CD4-positive, alpha-beta T cell treated with Interleukin-1 beta for 1 hour (primary cell): Measurements from ENCODE around the gene RHPN2.
"Not testable (repeated sequence)": the region's sequence is repeated elsewhere in the genome, so short reads cannot be mapped to it uniquely, and the experiment has no call there.

ENCODE experiments used
- DNase-seq, 2 donors: peaks; one replicate each; pipeline ENCODE4 v3.0.0-alpha.2; 2020 to 2022

The RHPN2 gene

GRCh38 chr19:32971012-32971595 is 93.6 kb downstream of the RHPN2 start:
- DNase-seq, result no peak

- no peak for DNase-seq
Observed at GRCh38 chr19:32969549-32969948, 95.1 kb downstream of the RHPN2 start.

DNA sequence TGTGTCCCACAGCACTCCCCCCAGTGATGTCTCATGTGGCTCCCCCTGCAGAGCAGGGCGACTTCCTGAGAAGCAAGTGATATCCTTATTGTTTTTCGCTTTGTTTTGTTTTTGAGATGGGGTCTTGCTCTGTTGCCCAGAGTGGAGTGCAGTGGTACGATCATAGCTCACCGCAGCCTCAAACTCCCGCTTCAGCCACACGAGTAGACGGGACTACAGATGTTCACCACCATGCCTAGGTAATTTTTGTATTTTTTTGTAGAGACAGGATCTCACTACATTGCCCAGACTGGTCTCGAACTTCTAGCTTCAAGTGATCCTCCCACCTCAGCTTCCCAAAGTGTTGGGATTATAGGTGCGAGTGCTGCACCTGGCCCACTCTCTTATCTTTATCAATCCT is 97.9 kb downstream of the RHPN2 start:
- no peak for DNase-seq

- DNase-seq, result no peak
Observed at GRCh38 chr19:32945260-32945659, 119.4 kb downstream of the RHPN2 start.

- DNase-seq, result not testable (repeated sequence)
Observed at GRCh38 chr19:32941273-32941672, 123.4 kb downstream of the RHPN2 start.

DNA sequence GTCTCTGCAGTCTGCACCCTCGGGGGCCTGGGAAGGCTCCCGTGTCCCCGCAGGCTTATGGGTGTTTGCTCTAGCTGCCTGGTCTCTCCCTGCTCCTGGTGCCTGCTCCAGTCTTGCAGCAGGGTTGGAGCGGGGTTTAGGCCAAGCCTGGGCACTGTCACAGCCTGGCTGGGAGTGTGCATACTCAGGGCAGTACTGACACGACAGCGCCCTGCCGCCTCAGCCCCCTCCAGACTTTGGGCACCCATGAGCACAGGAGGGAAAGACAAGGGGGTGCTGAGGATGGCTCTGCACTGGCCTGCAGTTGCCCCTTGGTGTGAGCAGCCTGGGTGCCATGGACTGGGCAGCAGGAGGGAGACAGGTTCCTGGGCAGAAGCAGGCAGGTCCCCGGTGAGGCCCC is 128.6 kb downstream of the RHPN2 start:
- no peak for DNase-seq

DNA sequence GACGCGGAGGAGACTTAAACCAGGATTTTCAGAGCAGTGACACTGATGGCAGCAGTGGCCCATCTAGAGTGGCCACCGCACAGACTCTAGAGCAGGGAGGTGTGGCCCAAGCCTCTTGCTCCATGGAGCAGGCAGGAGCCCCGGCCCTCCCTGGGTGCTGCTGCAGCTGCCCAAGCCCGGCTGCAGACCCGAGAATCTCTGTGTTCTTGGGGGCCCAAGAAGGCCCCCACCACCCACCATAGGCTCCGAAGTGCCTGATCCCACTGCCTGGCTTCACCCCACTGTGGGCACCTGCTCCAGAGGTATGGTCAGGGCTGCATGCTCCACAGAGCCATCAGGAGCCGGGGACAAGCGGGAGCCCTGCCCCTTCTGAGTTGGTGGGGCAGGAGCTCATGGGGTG is 129.1 kb downstream of the RHPN2 start:
- DNase-seq, result no peak

DNA sequence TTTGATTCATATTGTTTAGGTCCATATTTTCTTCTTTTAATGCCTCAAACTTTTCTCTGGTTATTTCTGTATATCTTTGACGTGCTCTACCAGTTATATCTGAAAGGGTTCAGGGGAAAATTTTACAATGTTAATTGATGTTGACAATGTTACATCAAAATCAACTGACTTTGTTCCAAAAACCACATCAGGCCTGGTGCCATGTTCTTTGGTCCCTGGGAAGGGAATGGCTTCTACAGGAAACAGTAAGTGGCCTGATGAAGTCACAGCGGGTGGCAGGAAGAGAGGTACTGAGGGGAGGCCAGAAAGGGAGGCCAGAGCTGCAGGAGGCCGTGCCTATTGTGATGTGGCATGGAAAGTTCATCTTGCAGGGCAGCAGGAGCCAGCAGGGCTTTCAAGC is 131.1 kb downstream of the RHPN2 start:
- DNase-seq, result no peak

GRCh38 chr19:32930567-32930966 is 134.1 kb downstream of the RHPN2 start:
- no peak for DNase-seq

DNA sequence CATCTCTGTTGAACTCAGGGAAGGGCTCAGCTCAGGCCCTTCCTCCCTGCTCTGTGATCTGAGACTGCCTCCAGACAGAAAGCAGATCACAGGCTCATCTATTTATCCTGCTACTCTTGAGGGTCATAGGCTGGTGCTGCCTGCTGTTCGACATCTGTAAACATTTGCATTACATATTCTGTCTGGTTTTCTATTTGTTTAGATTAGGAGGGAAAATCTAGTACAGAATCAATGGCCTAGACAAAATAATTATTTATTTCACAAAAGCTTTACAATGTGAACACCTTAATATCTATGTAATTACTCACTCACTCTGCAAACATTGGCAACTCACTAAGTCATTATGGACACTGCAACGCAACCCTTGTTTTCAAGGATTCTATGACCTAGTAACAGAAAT is 135.9 kb downstream of the RHPN2 start:
- DNase-seq, result no peak
